K562 (cell line): ENCODE data around the gene DNAAF6. TPM values are rescaled to one million over a fixed set of nuclear protein-coding genes. Genes with fewer than 3 reads are reported as not detected.

Experiments used
- polyA plus RNA-seq, 8 experiments: library from polyadenylated mRNA; depleted of rRNA in 4 of 8; stranded (reverse) in 5 of 8; unstranded in 3 of 8; fragments of >200 nt; fragmentation: Nextera tagmentation in 2 of 8; fragmentation: Illumina TruSeq in 1 of 8; extraction: Ambion mirVana in 2 of 8; extraction: Trizol in 1 of 8; gene quantifications; 2 replicates each; pipeline versions ENCODE4 v1.2.1 to v1.2.3, GENCODE V29; 2011 to 2014; ENCODE audit warnings: inconsistent platforms in 1 of 8, missing spikeins in 1 of 8
- small RNA-seq: library from RNA; depleted of rRNA; stranded (forward); fragments of <200 nt; gene quantifications from one replicate; pipeline ENCODE3, GENCODE V24; 2014
- total RNA-seq, 7 experiments: library from RNA; depleted of rRNA in 6 of 7; stranded (reverse); fragments of >200 nt in 6 of 7; fragmentation: Illumina TruSeq in 2 of 7; extraction: Trizol in 2 of 7; gene quantifications; 2 replicates each; pipeline versions ENCODE4 v1.2.1 to v1.2.3, GENCODE V29; 2011 to 2021; ENCODE audit warnings: low replicate concordance in 1 of 7

The DNAAF6 gene
- total and polyA plus RNA-seq, 9 of the 15 experiments (the other 6 are each of a cell fraction or from before 2014, with no cell fraction given) = 0.04 to 0.17 (median 0.14) TPM; not detected in 4

Small RNA genes lying within 50 kb of the gene (small RNA-seq; reads per million reads assigned to genes)
- gene RF00019 = not detected

Other genes starting within 250 kb of the DNAAF6 start
- gene MORC4, start 206.4 kb upstream of the DNAAF6 start, total RNA-seq (2014; rRNA removed) = 0.16 and 0.32 TPM in 2 replicates
- gene MORC4, start 206.4 kb upstream of the DNAAF6 start, total RNA-seq (2014; rRNA removed; fragmentation: Illumina TruSeq; extraction: Trizol) = 0.18 and 0.41 TPM in 2 replicates
- 0.11 and 0.18 TPM in 2 replicates for gene MORC4, start 206.4 kb upstream of the DNAAF6 start, total RNA-seq (2015; rRNA removed; fragmentation: Illumina TruSeq; extraction: Trizol)
- 0.13 and 0.40 TPM in 2 replicates for gene MORC4, start 206.4 kb upstream of the DNAAF6 start, total RNA-seq (2021)
- gene MORC4, start 206.4 kb upstream of the DNAAF6 start, polyA plus RNA-seq (2011; rRNA removed) = 0.06 and 0.11 TPM in 2 replicates
- gene MORC4, start 206.4 kb upstream of the DNAAF6 start, polyA plus RNA-seq (2014; fragmentation: Illumina TruSeq; extraction: Trizol) = 0.13 TPM in 1 of 2 replicates, not detected in the other
- gene MORC4, start 206.4 kb upstream of the DNAAF6 start, polyA plus RNA-seq (2014; fragmentation: Nextera tagmentation; extraction: Ambion mirVana) = under 1 TPM; 0.04 TPM
- 0.18 and 0.53 TPM in 2 replicates for gene MORC4, start 206.4 kb upstream of the DNAAF6 start, polyA plus RNA-seq (2014; rRNA removed)
- gene RBM41, start 87.8 kb upstream of the DNAAF6 start, total RNA-seq (2014; rRNA removed) = 13.7 and 15.2 TPM in 2 replicates
- gene RBM41, start 87.8 kb upstream of the DNAAF6 start, total RNA-seq (2014; rRNA removed; fragmentation: Illumina TruSeq; extraction: Trizol) = 27.9 and 32.2 TPM in 2 replicates
- gene RBM41, start 87.8 kb upstream of the DNAAF6 start, total RNA-seq (2015; rRNA removed; fragmentation: Illumina TruSeq; extraction: Trizol) = 28.4 and 30.6 TPM in 2 replicates
- 21.1 and 23.4 TPM in 2 replicates for gene RBM41, start 87.8 kb upstream of the DNAAF6 start, total RNA-seq (2021)
- gene RBM41, start 87.8 kb upstream of the DNAAF6 start, polyA plus RNA-seq (2011; rRNA removed) = 44.4 and 51.8 TPM in 2 replicates
- gene RBM41, start 87.8 kb upstream of the DNAAF6 start, polyA plus RNA-seq (2014; fragmentation: Illumina TruSeq; extraction: Trizol) = 25.3 and 34.9 TPM in 2 replicates
- 10 to 100 TPM; 11.6 to 18.6 TPM for gene RBM41, start 87.8 kb upstream of the DNAAF6 start, polyA plus RNA-seq (2014; fragmentation: Nextera tagmentation; extraction: Ambion mirVana)
- 34.7 and 48.2 TPM in 2 replicates for gene RBM41, start 87.8 kb upstream of the DNAAF6 start, polyA plus RNA-seq (2014; rRNA removed)
- gene NUP62CL, start 178 bp upstream of the DNAAF6 start, total RNA-seq (2014; rRNA removed) = 35.5 and 43.6 TPM in 2 replicates
- 40.7 and 42.3 TPM in 2 replicates for gene NUP62CL, start 178 bp upstream of the DNAAF6 start, total RNA-seq (2014; rRNA removed; fragmentation: Illumina TruSeq; extraction: Trizol)
- 41.1 and 43.1 TPM in 2 replicates for gene NUP62CL, start 178 bp upstream of the DNAAF6 start, total RNA-seq (2015; rRNA removed; fragmentation: Illumina TruSeq; extraction: Trizol)
- 29.7 and 30.6 TPM in 2 replicates for gene NUP62CL, start 178 bp upstream of the DNAAF6 start, total RNA-seq (2021)
- gene NUP62CL, start 178 bp upstream of the DNAAF6 start, polyA plus RNA-seq (2011; rRNA removed) = 82.9 and 101 TPM in 2 replicates
- gene NUP62CL, start 178 bp upstream of the DNAAF6 start, polyA plus RNA-seq (2014; fragmentation: Illumina TruSeq; extraction: Trizol) = 37.9 and 42.3 TPM in 2 replicates
- 10 to 100 TPM; 42.7 to 44.6 TPM for gene NUP62CL, start 178 bp upstream of the DNAAF6 start, polyA plus RNA-seq (2014; fragmentation: Nextera tagmentation; extraction: Ambion mirVana)
- gene NUP62CL, start 178 bp upstream of the DNAAF6 start, polyA plus RNA-seq (2014; rRNA removed) = 51.5 and 63.6 TPM in 2 replicates
- gene FRMPD3, start 243.0 kb downstream of the DNAAF6 start, total RNA-seq (2014; rRNA removed) = not detected in 2 replicates
- gene FRMPD3, start 243.0 kb downstream of the DNAAF6 start, total RNA-seq (2014; rRNA removed; fragmentation: Illumina TruSeq; extraction: Trizol) = not detected in 2 replicates
- not detected in 2 replicates for gene FRMPD3, start 243.0 kb downstream of the DNAAF6 start, total RNA-seq (2015; rRNA removed; fragmentation: Illumina TruSeq; extraction: Trizol)
- gene FRMPD3, start 243.0 kb downstream of the DNAAF6 start, total RNA-seq (2021) = not detected in 2 replicates
- gene FRMPD3, start 243.0 kb downstream of the DNAAF6 start, polyA plus RNA-seq (2011; rRNA removed) = not detected in 2 replicates
- gene FRMPD3, start 243.0 kb downstream of the DNAAF6 start, polyA plus RNA-seq (2014; fragmentation: Illumina TruSeq; extraction: Trizol) = not detected in 2 replicates
- gene FRMPD3, start 243.0 kb downstream of the DNAAF6 start, polyA plus RNA-seq (2014; fragmentation: Nextera tagmentation; extraction: Ambion mirVana) = not detected
- not detected in 2 replicates for gene FRMPD3, start 243.0 kb downstream of the DNAAF6 start, polyA plus RNA-seq (2014; rRNA removed)